ENCODE data around the gene CLCA1.

DNA sequence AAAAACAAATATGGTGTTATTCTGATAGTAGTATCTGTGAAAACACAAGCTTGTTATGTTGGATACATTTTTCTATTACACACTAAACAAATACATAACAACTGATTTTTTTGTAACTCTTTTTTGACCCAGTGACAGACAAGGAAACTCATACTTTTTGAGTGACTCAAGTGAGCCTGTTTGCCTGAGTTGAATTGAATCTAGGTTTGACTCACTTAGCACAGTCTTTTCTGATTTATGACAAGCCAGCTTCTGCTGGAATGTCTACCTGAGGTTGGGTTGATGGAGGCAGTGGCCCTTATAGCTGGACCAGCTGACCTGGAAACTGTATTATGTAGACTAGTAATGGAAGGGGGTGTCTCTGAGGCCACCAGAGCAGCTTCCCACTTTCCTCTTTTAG, 73.9 kb downstream of the CLCA1 start:
- TF ChIP-seq SUZ12 (IDR thresholded peaks at IDR 0.05; ENCODE audit: extremely low read depth, insufficient read depth, insufficient read length) (no peak), YY1 (IDR thresholded peaks at IDR 0.05; ENCODE audit: insufficient read depth, insufficient read length) (no peak), ZNF274 (IDR thresholded peaks at IDR 0.05; ENCODE audit: low read depth, low read length) (no peak)

All from NT2/D1 (cell line).